ENCODE data around the gene ADAMTS12. TPM values are rescaled to one million over a fixed set of nuclear protein-coding genes. Genes with fewer than 3 reads are reported as not detected.

ADAMTS12 gene
- total and polyA plus RNA-seq, 2 of the 8 experiments (the other 6 are each of a cell fraction or from before 2014, with no cell fraction given), result 6.4 to 12.8 TPM

DNA sequence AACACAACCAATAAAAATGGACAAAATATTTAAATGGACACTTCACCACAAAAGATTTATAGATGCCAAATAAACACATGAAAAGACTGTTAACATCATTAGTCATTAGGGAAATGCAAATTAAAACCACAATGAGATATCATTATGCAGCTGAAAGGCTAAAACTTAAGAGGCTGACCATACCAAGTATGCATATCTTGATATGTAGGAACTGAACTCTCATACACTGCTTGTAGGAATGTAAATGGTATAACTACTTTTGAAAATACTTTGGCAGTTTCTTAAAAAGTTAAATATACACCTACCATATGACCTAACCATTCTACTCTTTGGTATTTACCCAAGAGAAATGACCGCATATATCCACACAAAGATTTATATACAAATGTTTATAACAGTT lies 13.6 kb upstream of the ADAMTS12 start:
- Histone ChIP-seq H4K5ac (ENCODE audit: insufficient read length, low read depth, low read length) (no peak overlapping the region), H2BK12ac (ENCODE audit: low read depth, low read length) (no peak overlapping the region), H3K23me2 (ENCODE audit: low read depth, low read length) (no peaks in the 10 kb centered on the region), H2AK5ac (ENCODE audit: low read depth, low read length) (no peak overlapping the region), H2BK5ac (ENCODE audit: low read depth, low read length) (no peak overlapping the region), H3K9ac (replicated peaks in 1 of 4; ENCODE audit: extremely low read depth in 1 of 4, low read depth in 3 of 4, low read length in 3 of 4) (no peak overlapping the region), H2AFZ (ENCODE audit: low read length) (no peak overlapping the region), H3K4me3 (ENCODE audit: extremely low read depth in 1 of 4, insufficient read depth in 2 of 4, low read depth in 3 of 4, low read length in 4 of 4) (no peak overlapping the region), H3K79me2 (ENCODE audit: control insufficient read depth in 1 of 2, insufficient read depth in 2 of 2, low read length in 2 of 2) (no peaks in the 10 kb centered on the region), H2BK15ac (ENCODE audit: low read length) (no peak overlapping the region), H3K18ac (ENCODE audit: extremely low read depth, low read length) (no peak overlapping the region), H3K56ac (replicated peaks; ENCODE audit: insufficient read length, low read depth, low read length) (no peak overlapping the region), H3K36me3 (ENCODE audit: control insufficient read depth in 2 of 4, insufficient read depth in 4 of 4, low read length in 3 of 4) (no peaks in the 10 kb centered on the region), H2BK20ac (ENCODE audit: low read length) (no peak overlapping the region), H3K4ac (replicated peaks; ENCODE audit: insufficient read length, low read depth, low read length) (no peak overlapping the region), H3K9me3 (ENCODE audit: insufficient read depth in 2 of 2, low read depth in 1 of 2, low read length in 1 of 2) (peaks cover 10 to 19% of the 10 kb centered on the region in 2 experiments; a peak in 3 of 4 replicates), H3K79me1 (ENCODE audit: low read depth, low read length) (no peaks in the 10 kb centered on the region), H2BK120ac (replicated peaks; ENCODE audit: low read depth, low read length) (no peak overlapping the region), H3K27ac (ENCODE audit: low read depth, low read length) (no peak overlapping the region), H4K20me1 (replicated peaks in 1 of 2; ENCODE audit: control insufficient read depth in 1 of 2, insufficient read depth in 2 of 2, low read length in 2 of 2) (no peaks in the 10 kb centered on the region), H3K23ac (ENCODE audit: insufficient read length) (no peak overlapping the region), H4K91ac (replicated peaks; ENCODE audit: insufficient read length, low read length) (no peak overlapping the region), H3K4me1 (replicated peaks in 1 of 4; ENCODE audit: control insufficient read depth in 3 of 4, insufficient read depth in 4 of 4, low read length in 3 of 4) (no peaks in the 10 kb centered on the region), H3K14ac (ENCODE audit: insufficient read length) (no peak overlapping the region), H4K8ac (ENCODE audit: extremely low read depth, insufficient read depth, low read length) (no peak overlapping the region), H3K4me2 (ENCODE audit: insufficient read depth in 1 of 2, low read depth in 2 of 2, low read length in 2 of 2) (no peak overlapping the region), H3K27me3 (replicated peaks in 1 of 4; ENCODE audit: control insufficient read depth in 3 of 4, extremely low read depth in 1 of 4, insufficient read depth in 3 of 4, low read length in 3 of 4) (no peaks in the 10 kb centered on the region)
- FAIRE-seq, result no peak
- no peak for DNase-seq (ENCODE audit: low read depth in 1 of 2, low spot score in 2 of 2)
- ChIA-PET CTCF (ENCODE audit: partially characterized antibody) (no interaction called here), POLR2A (ENCODE audit: partially characterized antibody) (no interaction called here)
- WGBS, 2 experiments (ENCODE audit: extremely low coverage in 1 of 2, insufficient coverage in 1 of 2, insufficient read length in 1 of 2, insufficient replicate concordance in 2 of 2, low coverage in 1 of 2, low lambda C conversion rate in 2 of 2, missing lambda C conversion rate in 1 of 2), result 96% methylated on average over 1 of the region's 1 CpG; no CpG with 5 or more reads in 1 of the 2 experiments
- no peak for TF ChIP-seq RNF2 (IDR thresholded peaks at IDR 0.05; ENCODE audit: borderline replicate concordance, low read depth, low read length, missing control alignments, poor library complexity, severe bottlenecking)

Measured in H1 (cell line).